Transverse colon (tissue), 4 donors: ENCODE results near the gene POC5.

Experiments
- EP300 ChIP-seq: sonication (generic); formaldehyde crosslinking; IDR thresholded peaks from one replicate; pipeline ENCODE4 v1.6.1; 2017; ENCODE audit warnings: antibody characterized with exemption, low read depth
- POLR2A ChIP-seq: fragments of 450-650 bp; IDR thresholded peaks from one replicate; pipeline ENCODE4 v1.6.1; 2016; ENCODE audit warnings: antibody characterized with exemption, mild to moderate bottlenecking, moderate library complexity
- POLR2AphosphoS5 ChIP-seq, 3 donors: sonication (generic); formaldehyde crosslinking; IDR thresholded peaks; one replicate each; pipeline ENCODE4 v1.6.1; 2016; ENCODE audit warnings: antibody characterized with exemption in 3 of 3
- TF ChIP-seq, protein P1 (sequence below), 5 experiments: fragments of 200-600 bp in 3 of 5; fragments of 450-650 bp in 2 of 5; sonication (generic) in 3 of 5; IDR thresholded peaks; 1 replicate in 2 of 5; 2 replicates in 3 of 5; pipeline ENCODE4 v1.5.1; 2016 to 2017; ENCODE audit warnings: antibody characterized with exemption in 5 of 5, inconsistent platforms in 3 of 5, mild to moderate bottlenecking in 2 of 5, moderate library complexity in 1 of 5

GRCh38 chr5:75660678-75661465 is 56.4 kb downstream of the POC5 start:
- TF ChIP-seq POLR2A (no peak), POLR2AphosphoS5 (IDR thresholded peaks at IDR 0.05) (no peak), EP300 (no peak)
- TF ChIP-seq, protein P1, sequence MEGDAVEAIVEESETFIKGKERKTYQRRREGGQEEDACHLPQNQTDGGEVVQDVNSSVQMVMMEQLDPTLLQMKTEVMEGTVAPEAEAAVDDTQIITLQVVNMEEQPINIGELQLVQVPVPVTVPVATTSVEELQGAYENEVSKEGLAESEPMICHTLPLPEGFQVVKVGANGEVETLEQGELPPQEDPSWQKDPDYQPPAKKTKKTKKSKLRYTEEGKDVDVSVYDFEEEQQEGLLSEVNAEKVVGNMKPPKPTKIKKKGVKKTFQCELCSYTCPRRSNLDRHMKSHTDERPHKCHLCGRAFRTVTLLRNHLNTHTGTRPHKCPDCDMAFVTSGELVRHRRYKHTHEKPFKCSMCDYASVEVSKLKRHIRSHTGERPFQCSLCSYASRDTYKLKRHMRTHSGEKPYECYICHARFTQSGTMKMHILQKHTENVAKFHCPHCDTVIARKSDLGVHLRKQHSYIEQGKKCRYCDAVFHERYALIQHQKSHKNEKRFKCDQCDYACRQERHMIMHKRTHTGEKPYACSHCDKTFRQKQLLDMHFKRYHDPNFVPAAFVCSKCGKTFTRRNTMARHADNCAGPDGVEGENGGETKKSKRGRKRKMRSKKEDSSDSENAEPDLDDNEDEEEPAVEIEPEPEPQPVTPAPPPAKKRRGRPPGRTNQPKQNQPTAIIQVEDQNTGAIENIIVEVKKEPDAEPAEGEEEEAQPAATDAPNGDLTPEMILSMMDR (IDR thresholded peaks at IDR 0.05): no peak
